Measurements from ENCODE around the gene MYL12A.

- TF ChIP-seq EZH2 (IDR thresholded peaks at IDR 0.05; ENCODE audit: borderline replicate concordance, low read length), result no peak
- no peak for TF ChIP-seq CTCF (IDR thresholded peaks at IDR 0.05; ENCODE audit: low read length)
Measured at GRCh38 chr18:3223356-3223755, 24.2 kb upstream of the MYL12A start.

Measured in OCI-LY1 (cell line).